HG02885 (cell line): ENCODE results near the gene UBE2J2.

Experiments
- ATAC-seq: cut with Tn5 transposase; IDR thresholded peaks from one replicate; pipeline ENCODE4 v1.9.1; 2021; ENCODE audit warnings: mild to moderate bottlenecking; ENCODE audit not compliant: unreplicated experiment, poor library complexity

Gene UBE2J2

DNA sequence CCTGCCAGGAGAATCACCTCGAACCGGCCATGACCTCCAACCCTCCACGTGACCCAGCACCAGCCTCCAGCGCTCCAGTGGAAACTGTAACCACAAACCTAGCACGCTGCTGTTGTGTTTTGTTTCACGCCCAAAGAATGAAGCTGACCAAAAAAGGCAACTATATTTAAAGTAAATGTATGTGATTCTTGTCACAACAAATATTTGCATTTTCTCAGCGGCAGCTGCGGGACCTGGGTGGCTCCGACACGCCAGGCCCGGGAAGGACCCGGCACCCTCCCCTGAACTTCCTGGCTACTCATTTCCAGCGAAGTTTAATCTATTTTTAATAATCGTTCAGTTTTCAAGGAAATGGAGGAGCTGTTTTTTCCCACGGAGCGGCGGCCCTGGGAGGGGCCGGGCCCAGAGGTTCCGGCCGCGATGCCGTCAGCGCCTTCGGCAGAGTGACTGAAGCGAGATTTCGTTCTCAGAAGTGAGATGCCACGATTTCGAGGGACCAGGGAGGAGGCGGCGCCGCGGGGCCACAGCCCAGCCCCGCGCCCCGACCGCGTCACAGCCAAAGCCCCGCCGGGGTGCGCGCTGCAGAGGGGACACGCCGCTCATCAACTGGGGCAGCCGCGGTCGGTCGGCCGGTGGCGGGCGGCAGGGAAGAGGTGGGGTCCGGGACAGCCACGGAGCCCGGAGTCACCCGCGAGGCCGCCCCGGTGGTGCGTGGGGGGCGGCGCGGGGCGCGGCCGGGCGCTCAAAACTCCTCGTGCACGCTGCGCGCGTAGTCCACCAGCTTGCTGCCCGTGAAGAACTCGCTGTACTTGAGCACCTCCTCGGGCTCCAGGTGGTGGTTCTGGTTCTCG lies 56.7 kb downstream of the UBE2J2 start:
- no peak for ATAC-seq

DNA sequence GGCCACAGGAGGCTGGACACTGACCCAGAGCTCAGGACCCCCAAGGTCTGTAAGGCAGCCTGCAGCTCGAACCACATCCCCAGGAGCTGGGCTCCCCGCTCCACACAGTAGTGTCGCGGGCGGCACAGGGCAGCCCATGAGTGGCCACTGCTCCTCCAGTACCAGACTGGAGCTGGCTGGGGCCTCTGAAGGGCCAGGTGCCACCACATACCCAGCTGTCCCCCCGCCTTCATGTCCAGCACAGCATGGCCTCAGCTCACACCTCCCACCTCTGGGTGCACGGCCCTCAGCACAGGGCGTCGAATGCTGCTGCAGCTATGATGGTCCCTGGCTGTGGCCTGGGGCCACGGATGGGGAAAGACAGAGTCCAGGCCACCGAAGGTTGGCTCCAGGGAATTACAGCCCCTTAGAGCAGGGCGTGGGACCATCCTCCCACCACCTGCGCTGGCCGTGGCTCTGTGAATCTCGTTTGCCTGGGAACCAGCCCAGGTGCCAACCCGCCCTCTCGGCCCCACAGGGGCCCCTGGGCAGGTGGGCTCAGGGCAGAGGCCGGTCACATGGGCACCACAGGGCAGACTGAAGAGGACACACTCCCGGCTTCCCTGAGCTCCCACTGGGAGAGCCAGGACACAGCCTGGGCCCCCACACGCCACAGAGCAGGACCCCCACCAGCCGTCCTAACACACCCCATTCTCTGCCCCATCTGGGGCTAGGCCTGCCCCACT lies 57.6 kb downstream of the UBE2J2 start:
- no peak for ATAC-seq

DNA sequence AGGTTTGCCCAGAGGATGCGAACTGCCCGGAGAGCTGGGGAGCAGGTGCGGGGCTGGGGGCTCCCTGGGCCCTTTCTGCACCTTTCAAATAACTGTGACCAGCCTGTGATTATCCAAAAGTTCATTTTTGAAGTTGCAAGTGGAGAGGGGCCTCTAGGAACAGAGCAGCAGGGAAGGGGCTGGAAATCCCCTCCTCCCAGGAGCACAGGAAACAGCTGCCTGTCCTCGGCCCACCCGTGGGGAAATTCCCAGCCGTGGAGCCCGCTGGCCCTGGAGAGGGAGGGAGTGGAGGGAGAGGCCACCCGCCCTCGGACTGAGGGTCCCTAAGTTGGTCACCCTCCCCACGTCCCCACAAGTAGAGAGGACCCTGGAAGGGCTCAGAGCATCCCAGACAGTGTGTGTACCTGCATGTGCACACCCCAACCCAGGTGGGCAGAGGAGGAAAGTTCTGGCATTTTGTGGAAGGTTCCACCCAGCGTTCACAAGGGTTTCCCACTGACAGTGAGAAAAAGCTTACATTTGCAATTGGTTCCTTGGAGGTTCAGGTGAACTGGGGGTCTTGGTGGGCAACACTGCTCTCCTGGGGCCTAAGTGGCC lies 58.5 kb downstream of the UBE2J2 start:
- ATAC-seq, result no peak

DNA sequence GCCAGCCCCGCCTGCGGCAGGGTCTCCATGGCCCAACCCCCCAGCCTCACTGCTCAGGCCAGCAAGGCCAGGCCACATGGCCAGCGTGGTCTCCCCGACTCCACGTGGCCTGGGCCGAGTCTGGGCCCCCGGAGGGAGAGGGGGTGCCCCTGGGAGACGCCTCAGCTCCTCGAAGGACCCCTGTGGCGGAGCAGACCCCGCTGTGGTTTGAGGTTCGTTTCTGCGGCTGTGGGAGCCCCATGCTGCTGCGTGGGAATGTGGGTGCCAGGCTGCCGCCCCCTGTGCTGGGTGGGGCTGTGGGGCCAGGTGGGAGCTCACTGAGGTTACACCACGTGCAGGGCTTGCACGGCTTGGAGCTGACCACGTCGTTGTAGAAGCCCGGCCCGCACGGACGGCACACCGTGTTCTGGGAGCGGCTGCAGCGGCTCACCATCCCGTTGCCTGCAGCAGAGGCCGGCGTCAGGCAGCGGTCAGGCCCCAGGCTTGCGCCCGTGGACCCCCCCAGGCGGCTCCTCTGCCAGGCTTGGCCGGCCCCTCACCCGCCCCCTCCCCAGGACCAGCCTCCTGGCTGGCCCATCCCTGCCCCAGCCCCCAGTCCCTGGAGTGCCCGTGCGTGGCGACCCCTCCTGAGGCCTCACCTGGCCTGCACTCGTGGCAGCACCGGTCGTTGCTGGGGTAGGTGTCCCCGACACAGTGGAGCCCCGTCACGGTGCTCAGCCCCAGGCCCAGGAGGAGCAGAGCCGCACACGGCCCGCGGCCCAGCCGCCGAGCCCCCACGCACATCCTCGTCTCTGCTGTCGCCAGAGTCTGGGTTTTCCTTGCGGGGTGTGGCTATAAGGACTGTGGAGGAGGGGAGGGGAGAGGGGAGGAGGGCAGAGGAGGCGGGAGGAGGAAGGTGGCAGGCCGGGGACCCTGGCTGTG lies 60.0 kb downstream of the UBE2J2 start, which contains the start of gene TNFRSF4:
Gene TNFRSF4, minus strand, starts transcription at position 809 of the 921 bp plus-strand sequence. Its CDS starts 26 bp downstream, at position 783.
- no peak for ATAC-seq

DNA sequence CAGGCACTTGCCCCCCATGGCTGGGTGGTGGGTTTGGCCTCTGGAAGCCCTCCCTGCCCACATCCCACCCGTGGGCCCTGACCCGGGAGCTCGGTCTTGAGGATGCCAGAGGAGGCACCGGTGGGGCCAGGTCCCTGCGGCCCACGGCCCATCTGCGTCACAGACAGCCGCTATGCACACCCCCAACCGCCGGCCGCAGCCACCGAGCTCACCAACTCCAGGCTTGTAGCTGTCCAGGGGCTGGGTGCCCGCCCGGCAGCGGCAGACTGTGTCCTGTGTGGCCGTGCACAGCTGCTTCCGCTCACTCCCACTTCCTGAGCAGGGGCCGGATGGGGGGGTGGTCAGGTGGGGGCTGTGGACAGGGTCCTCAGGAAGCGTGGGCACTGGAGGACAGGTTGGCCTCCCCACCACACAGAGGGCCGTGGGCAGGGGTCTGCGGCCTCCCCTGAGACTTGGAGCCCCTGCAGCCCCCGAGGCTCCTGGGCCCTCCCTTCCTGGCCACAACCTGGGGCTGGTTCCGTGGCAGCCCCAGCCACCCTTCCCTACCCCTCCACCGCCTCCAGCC lies 60.8 kb downstream of the UBE2J2 start:
- ATAC-seq, result no peak

DNA sequence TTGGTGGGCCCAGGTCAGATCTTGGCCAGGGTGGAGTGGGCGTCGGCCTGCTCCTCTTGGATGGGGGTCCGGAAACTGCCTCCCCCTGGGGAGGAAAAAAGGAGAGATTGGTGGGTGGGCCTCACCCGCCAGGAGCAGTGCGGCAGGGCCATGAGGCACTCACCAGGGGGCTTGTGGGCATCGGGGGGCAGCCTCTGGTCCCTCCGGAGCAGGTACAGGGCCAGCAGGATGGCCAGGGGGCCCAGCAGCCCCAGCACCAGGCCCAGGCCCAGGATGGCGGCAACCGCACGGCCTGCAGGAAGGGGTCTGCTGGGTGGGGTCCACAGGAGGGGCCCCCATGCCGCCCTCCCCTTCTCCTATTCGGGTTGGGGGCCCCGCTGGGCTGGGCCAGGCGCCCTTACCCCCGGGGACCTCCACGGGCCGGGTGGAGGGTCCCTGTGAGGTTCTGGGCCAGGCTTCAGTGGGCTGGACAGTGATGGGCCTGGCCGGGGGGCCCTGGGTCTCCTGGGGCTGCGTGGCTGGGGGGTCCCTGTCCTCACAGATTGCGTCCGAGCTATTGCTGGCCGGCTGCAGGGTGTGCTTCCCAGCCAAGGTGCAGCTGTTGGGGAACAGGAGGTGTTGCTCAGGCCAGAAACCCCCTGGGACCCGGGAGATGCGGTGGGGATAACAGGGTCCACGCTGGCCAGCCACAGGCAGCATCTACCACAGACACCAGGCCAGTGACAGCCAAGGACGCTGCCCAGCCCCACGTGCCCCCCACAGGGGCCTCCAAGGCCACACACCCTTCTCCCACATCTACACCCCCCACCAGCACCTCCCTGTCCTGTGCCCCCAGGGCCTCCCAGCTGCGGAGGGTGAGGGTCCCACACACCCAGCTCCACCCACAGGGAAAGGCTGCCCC lies 61.9 kb downstream of the UBE2J2 start:
- ATAC-seq, result no peak

DNA sequence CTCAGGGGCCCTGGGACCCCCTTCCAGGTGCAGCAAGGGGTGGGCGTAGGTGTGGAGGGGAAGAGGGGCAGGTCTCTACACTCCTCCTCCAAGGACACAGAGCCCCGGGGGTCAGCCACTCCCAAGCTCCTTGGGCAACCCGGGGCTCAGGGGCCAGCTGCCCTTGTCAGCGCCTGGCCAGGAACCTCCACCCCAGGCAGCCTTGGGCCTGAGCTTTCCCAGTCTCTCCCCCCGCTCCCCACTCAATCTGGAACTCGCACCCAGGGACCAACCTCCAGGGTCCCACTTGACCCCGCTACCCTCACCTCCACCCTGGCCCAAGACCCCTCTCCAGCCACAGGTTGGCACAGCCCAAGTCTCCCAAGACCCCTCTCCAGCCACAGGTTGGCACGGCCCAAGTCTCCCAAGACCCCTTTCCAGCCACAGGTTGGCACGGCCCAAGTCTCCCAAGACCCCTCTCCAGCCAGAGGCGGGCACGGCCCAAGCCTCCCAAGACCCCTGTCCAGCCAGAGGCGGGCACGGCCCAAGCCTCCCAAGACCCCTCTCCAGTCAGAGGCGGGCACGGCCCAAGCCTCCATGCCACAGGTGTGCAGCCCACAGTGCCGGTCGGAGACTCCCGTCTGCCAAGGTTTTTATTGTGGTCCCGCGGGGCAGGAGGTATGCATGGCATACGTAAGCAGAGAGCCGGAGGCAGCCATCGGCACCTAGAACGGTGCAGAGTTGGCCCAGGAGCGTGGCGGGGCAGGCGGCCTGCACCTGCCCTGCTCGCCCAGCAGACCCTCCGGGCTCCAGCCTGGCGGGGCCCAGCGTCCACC lies 62.7 kb downstream of the UBE2J2 start:
- ATAC-seq, result no peak

DNA sequence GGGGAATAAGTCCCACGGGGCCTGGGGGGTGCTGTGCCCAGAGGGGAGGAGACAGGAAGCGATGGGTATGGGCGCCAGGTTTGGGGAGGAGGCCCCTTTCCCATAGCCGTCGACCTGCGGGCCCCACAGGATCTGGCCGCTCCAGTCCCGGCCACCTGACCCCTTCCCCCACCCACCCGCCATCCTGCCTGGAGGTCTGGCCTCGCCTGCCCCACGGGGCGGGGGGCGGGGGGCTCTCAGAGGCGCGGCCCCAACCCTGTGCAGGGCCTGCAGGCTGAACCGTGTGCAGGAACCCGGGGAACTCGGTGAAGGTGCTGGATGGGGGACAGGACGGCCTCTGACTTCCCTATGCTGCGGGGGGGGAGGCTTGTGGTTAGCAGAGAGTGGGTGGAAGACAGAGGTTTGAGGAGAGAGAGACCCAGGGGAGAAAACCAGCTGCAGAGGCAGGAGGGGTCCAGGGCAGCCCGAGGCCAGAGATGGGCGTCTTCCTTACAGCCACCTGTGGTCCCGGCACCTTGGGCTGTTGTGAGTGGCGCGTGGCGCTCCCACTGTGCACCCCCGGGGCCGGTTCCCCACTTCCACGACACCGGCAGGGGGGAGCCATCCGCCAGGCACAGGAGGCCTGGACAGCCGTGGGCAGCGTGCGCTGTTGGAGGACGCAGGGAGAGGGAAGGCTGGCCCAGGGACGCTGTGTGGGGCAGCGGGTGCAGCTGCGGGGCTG lies 64.8 kb downstream of the UBE2J2 start:
- ATAC-seq, result no peak

DNA sequence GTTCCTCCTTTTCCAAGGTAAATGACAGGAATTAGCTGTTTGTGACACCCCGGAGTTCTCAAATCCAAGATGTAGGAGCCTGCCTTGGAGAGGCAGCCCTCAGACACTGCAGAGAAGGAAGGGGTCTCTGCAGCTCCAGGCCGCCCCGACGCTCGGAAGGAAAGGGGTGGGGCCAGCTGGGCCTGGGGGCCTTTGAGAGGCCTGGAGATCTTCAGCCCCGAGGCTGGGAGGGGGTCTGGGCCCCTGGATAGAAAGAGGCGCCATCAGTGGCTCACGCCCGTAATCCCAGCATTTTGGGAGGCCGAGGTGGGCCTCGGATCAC lies 66.1 kb downstream of the UBE2J2 start:
- no peak for ATAC-seq

DNA sequence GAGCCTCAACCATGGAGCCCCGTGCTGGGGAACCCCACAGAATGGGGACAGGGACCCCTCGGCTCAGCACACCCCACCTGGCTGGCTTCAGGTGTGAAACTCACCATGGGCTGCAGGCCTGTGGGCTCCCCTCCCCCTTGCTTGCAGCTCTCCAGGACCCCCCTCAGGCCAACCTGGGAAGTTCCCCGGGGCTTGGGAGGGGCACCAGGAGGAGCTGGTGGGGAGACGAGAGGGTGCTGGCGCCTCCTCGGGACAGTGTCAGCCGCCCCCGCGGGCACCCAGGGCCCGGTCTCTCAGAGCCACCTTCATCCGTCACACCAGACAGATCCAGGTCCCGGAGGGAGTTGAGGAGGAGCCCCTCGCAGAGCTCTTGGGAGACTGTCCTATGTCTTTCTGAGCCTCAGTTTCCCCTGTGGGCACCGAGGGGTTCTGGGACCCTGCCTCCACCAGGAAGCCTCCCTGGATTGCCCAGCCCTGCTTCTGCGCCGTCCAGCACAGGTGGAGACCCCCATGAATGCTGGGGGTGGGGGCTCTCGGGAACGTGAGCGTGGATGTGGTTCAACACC lies 66.6 kb downstream of the UBE2J2 start:
- no peak for ATAC-seq

DNA sequence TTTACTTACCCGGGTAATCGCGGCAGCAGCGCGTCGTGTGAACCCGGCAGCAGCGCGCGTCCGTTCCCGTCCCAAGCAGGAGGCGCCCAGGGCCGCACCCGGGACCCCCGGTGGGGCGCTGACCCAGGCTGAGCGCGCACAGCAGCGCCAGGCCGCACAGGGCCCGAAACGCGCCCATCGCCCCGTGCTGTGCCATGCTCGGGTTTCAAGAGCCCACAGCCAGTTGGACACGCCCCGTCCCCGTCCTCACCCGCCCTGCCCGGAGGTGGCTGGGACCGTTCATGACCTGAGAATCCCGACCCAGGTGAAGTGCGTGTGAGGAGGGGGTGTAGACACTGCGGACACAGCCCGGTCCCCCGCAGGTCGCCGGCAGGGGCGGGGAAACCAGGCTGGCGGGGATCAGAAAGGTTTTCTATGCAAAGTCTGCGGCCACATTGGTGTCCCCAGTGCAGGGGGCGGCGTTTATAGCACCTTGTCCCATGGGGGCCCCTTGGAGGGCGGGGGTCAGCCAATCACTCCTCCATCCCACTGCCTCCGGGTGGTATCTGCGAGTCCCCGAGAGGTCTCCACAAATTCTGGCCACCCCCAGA lies 67.2 kb downstream of the UBE2J2 start, which contains the start of gene TNFRSF18:
Gene TNFRSF18, minus strand, starts transcription at position 217 of the 590 bp plus-strand sequence. Its CDS starts 21 bp downstream, at position 196.
- ATAC-seq, result no peak

DNA sequence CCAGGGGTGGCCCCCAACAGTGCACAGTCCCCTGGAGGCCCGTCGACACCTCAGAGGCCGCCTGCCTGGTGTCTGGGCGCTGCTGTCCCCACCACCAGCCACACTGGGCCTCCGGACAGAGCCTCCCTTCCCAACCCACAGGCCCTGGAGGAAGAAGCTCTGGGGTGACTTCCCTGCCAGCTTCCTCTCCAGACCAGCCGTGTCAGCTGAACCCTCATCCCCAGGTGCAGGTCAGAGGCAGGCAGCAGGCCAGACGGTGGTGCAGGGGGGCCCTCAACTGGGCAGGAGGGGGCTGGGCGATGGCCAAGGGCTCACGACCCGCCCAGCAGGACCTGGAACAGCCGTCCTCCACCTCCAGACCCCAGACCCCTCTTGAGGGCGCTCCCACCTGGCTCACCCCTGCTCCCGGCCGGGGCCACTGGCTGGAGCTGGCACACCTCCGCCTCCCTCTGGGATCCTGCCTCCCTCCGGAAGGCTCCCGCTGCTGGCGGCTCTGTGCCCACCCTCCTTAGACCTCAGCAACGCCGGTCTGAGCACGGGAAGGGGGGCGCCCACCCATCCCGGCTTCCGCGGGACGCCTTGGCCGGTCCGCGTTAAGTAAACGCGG lies 67.8 kb downstream of the UBE2J2 start:
- ATAC-seq, result no peak

DNA sequence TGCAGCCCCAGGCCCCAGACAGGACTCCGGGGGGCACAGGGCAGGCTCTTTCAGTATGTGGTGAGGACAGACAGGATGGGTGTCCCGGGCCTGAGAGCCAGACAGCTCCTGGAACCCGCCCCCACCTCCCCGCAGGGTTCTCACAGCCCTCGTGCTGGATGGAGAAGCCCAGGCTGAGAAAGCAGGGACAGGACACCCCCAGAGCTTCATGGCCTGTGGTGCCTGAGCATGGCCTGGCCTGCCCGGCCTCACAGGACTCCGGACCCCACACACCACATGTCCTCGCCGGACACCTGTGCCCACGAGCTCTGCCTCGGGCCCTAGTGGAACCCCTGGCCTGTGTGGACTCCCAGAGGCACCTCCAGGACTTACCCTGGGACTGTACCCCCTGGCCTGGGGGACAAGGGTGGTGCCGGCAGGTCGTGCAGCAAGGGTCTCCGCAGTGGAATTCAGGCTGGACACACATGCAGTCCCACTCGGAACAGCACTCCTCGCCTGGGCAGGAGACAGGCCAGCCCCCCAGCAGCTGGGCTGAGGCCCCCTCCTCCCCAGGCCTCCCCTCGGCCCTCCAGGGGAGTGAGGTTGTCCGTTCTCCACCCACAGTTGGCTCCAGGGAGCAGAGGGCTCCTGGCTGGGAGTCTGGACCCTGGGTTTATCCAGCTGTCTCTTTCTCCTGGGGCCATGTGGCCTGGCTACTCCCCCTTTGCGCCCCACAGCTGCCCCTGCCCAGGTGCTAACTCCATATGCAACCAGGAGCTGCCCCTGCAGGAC lies 68.5 kb downstream of the UBE2J2 start:
- no peak for ATAC-seq

DNA sequence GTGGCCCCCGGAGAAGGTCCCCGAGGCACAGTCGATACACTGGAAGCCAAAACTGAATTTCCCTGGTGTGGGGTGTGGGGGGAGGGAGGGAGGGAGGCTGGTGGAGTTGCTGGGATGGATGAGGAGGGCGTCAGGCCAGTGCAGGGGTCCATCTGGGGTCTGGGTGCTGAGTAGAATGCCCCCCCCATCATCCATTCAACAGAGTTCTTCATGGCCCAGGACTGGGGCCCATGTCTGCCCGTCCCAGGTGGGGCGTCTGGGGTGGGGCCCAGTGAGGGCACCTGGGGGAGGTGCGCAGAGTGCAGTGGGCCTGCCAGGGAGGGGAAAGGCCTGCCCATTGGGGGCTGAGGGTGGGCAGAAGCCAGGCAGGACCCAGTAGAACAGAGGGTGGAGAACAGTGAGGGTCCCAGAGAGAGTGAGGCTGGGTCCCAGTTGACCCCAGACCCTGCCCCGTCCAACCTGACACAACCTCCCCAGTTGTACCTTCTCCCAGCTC lies 69.2 kb downstream of the UBE2J2 start:
- ATAC-seq, result no peak
